HepG2 (cell line): ENCODE results near the gene P2RY8. TPM values are rescaled to one million over a fixed set of nuclear protein-coding genes. Genes with fewer than 3 reads are reported as not detected.
A peak's percentile ranks its signal among the peaks of the same experiment; 100 is the strongest.

Experiments used
- ATF2 ChIP-seq: sonication (generic); formaldehyde crosslinking; IDR thresholded peaks from 2 replicates; pipeline ENCODE4 v1.4.0; 2020; ENCODE audit warnings: missing genetic modification reagents
- CREB1 ChIP-seq, 2 experiments: fragments of 450-650 bp in 1 of 2; IDR thresholded peaks; 2 replicates each; pipeline ENCODE4 v1.6.1; 2016 to 2017; ENCODE audit warnings: control low read depth in 1 of 2, mild to moderate bottlenecking in 1 of 2, missing compliant biosample characterization in 1 of 2, missing genetic modification characterization in 1 of 2
- ERF ChIP-seq: IDR thresholded peaks from 2 replicates; pipeline ENCODE4 v1.6.1; 2018; ENCODE audit warnings: missing biosample characterization, missing genetic modification reagents
- FLYWCH1 ChIP-seq: sonication (generic); formaldehyde crosslinking; IDR thresholded peaks from 2 replicates; pipeline ENCODE4 v1.8.1; 2023; ENCODE audit warnings: mild to moderate bottlenecking, missing genetic modification reagents
- FOXA3 ChIP-seq: IDR thresholded peaks from 2 replicates; pipeline ENCODE4 v1.6.1; 2016; ENCODE audit warnings: missing genetic modification reagents, missing compliant biosample characterization
- FOXP1 ChIP-seq, 2 experiments: fragments of 450-650 bp in 1 of 2; IDR thresholded peaks; 2 replicates each; pipeline ENCODE4 v1.6.1; 2017 to 2018; ENCODE audit warnings: antibody characterized with exemption in 1 of 2
- HDAC1 ChIP-seq: sonication (generic); formaldehyde crosslinking; IDR thresholded peaks from 2 replicates; pipeline ENCODE4 v1.5.1; 2020; ENCODE audit warnings: mild to moderate bottlenecking, missing genetic modification reagents
- HES4 ChIP-seq: sonication (generic); formaldehyde crosslinking; IDR thresholded peaks from 2 replicates; pipeline ENCODE4 v1.9.0; 2021; ENCODE audit warnings: mild to moderate bottlenecking, missing genetic modification reagents, borderline replicate concordance
- MIER3 ChIP-seq: IDR thresholded peaks from 2 replicates; pipeline ENCODE4 v1.6.1; 2016; ENCODE audit warnings: missing compliant biosample characterization, borderline replicate concordance
- MXD3 ChIP-seq: IDR thresholded peaks from 2 replicates; pipeline ENCODE4 v1.6.1; 2016; ENCODE audit warnings: mild to moderate bottlenecking, missing biosample characterization, missing genetic modification reagents
- PHF8 ChIP-seq: sonication (generic); formaldehyde crosslinking; IDR thresholded peaks from 2 replicates; pipeline ENCODE4 v1.5.0; 2020; ENCODE audit warnings: missing genetic modification reagents
- SAP130 ChIP-seq: IDR thresholded peaks from 2 replicates; pipeline ENCODE4 v1.6.1; 2016; ENCODE audit warnings: low read depth
- SCMH1 ChIP-seq: sonication (generic); formaldehyde crosslinking; IDR thresholded peaks from 2 replicates; pipeline ENCODE4 v1.9.0; 2021; ENCODE audit warnings: missing genetic modification reagents, mild to moderate bottlenecking, borderline replicate concordance
- YEATS2 ChIP-seq: sonication (generic); formaldehyde crosslinking; IDR thresholded peaks from 2 replicates; pipeline ENCODE4 v1.4.0; 2020; ENCODE audit warnings: missing genetic modification reagents, borderline replicate concordance
- YEATS4 ChIP-seq: sonication (generic); formaldehyde crosslinking; IDR thresholded peaks from 2 replicates; pipeline ENCODE4 v1.4.0; 2020; ENCODE audit warnings: missing genetic modification reagents, borderline replicate concordance
- ZFYVE20 ChIP-seq: sonication (generic); formaldehyde crosslinking; IDR thresholded peaks from 2 replicates; pipeline ENCODE4 v1.8.0; 2023; ENCODE audit warnings: low read depth, mild to moderate bottlenecking, moderate library complexity, missing genetic modification reagents, borderline replicate concordance
- ZNF331 ChIP-seq: sonication (generic); formaldehyde crosslinking; IDR thresholded peaks from 2 replicates; pipeline ENCODE4 v1.4.0; 2020; ENCODE audit warnings: missing genetic modification reagents
- ZNF431 ChIP-seq: sonication (generic); formaldehyde crosslinking; IDR thresholded peaks from 2 replicates; pipeline ENCODE4 v1.9.0; 2022; ENCODE audit warnings: missing genetic modification reagents, low read depth, mild to moderate bottlenecking, borderline replicate concordance
- ZNF646 ChIP-seq: sonication (generic); formaldehyde crosslinking; IDR thresholded peaks from 2 replicates; pipeline ENCODE4 v1.9.0; 2021; ENCODE audit warnings: mild to moderate bottlenecking, missing genetic modification reagents
- ZNF766 ChIP-seq: sonication (generic); formaldehyde crosslinking; IDR thresholded peaks from 2 replicates; pipeline ENCODE4 v1.5.0; 2020; ENCODE audit warnings: missing genetic modification reagents, borderline replicate concordance
- ZNF781 ChIP-seq: sonication (generic); formaldehyde crosslinking; IDR thresholded peaks from 2 replicates; pipeline ENCODE4 v1.5.1; 2020; ENCODE audit warnings: borderline replicate concordance, mild to moderate bottlenecking, missing genetic modification reagents; ENCODE audit errors: not compliant biosample characterization
- polyA plus RNA-seq, 8 experiments: library from polyadenylated mRNA; depleted of rRNA in 3 of 8; stranded (reverse) in 7 of 8; unstranded in 1 of 8; fragments of >200 nt; fragmentation: Illumina TruSeq in 4 of 8; extraction: Trizol in 4 of 8; gene quantifications; 2 replicates each; pipeline versions ENCODE4 v1.2.1 to v1.2.3, GENCODE V29; 2011 to 2016; ENCODE audit warnings: low read depth in 4 of 8, missing spikeins in 1 of 8, mixed read lengths in 1 of 8; ENCODE audit not compliant: insufficient read depth in 1 of 8
- total RNA-seq, 5 experiments: library from RNA; depleted of rRNA; stranded (reverse); fragments of >200 nt; fragmentation: Illumina TruSeq; extraction: Trizol; gene quantifications; 2 replicates each; pipeline ENCODE4 v1.2.3, GENCODE V29; 2016; ENCODE audit warnings: low read depth in 1 of 5

Gene P2RY8
- total and polyA plus RNA-seq, 2 of the 13 experiments (the other 11 are each of a cell fraction or from before 2014, with no cell fraction given), result 1.0 to 1.3 TPM

GRCh38 chrX:1481636-1482529, 55.1 kb downstream of the P2RY8 start (continued):
- TF ChIP-seq ZNF431 (CRISPR knock-in tag), result peak; percentile 55; the same call in 1 of the 2 replicates
- no peak for TF ChIP-seq ZFYVE20
- TF ChIP-seq MXD3 (CRISPR knock-in tag), result no peak
- TF ChIP-seq ZNF766, result peak; percentile 47; the same call in 1 of the 2 replicates
- TF ChIP-seq ERF (CRISPR knock-in tag), result peak; percentile 76
- peak; percentile 83 for TF ChIP-seq ZNF646 (CRISPR knock-in tag)
- TF ChIP-seq YEATS4, result peak; percentile 79; the same call in 1 of the 2 replicates
- TF ChIP-seq HES4 (CRISPR knock-in tag), result no peak
- TF ChIP-seq ATF2 (CRISPR knock-in tag), result peak; percentile 86; the same call in 1 of the 2 replicates
- TF ChIP-seq CREB1 (IDR thresholded peaks at IDR 0.05), result peak; percentile 32; the same call in 1 of the 2 replicates
- peak; percentile 57; the same call in 1 of the 2 replicates for TF ChIP-seq CREB1 (CRISPR knock-in tag; IDR thresholded peaks at IDR 0.05)
- no peak; the same call in 1 of the 2 replicates for TF ChIP-seq YEATS2 (CRISPR knock-in tag)
- TF ChIP-seq MIER3 (CRISPR knock-in tag), result peak; percentile 77; the same call in 1 of the 2 replicates
- no peak for TF ChIP-seq FLYWCH1 (CRISPR knock-in tag)
- TF ChIP-seq PHF8 (CRISPR knock-in tag), result peak; percentile 35; the same call in 1 of the 2 replicates
- no peak for TF ChIP-seq SCMH1 (CRISPR knock-in tag)
- TF ChIP-seq FOXP1 (IDR thresholded peaks at IDR 0.05), result no peak
- TF ChIP-seq FOXP1 (CRISPR knock-in tag; IDR thresholded peaks at IDR 0.05), result peak; percentile 55
- peak; percentile 93 for TF ChIP-seq ZNF331 (CRISPR knock-in tag)
- peak; percentile 76 for TF ChIP-seq HDAC1 (CRISPR knock-in tag)
- peak; percentile 64 for TF ChIP-seq ZNF781 (CRISPR knock-in tag)
- TF ChIP-seq SAP130 (CRISPR knock-in tag), result peak; percentile 87
- peak; percentile 85 for TF ChIP-seq FOXA3 (CRISPR knock-in tag)
